GM18526 (cell line): Measurements from ENCODE around the gene SAMD4A.

Experiments
- POLR2A ChIP-seq: IDR thresholded peaks from 3 replicates; pipeline ENCODE4 v1.6.1; 2011; ENCODE audit not compliant: insufficient read length; ENCODE audit errors: extremely low read depth

SAMD4A gene

DNA sequence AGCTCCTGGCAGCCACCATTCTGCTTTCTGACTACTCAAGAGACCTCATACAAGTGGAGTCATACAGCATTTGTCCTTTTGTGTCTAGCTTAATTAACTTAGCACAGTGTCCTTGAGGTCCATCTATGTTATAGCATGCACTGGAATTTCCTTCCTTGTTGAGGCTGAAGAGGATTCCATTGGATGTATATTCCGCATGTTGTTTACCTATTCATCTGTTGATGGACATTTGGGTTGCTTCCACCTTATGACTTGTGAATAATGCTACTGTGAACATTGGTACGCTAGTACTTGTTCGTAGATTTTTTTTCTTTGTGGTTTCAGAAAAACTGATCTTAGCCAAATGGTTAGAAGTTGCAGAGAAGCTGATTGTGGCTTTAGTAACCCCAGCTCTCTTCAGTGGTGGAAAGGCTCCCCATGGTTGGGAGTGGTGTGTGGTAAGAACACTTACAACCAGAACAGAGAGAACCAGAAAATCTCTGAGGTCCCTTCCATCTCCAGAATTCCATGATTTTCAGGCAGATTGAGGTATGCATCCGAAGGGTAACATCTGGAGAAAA, 118.4 kb downstream of the SAMD4A start:
- TF ChIP-seq POLR2A, result no peak

DNA sequence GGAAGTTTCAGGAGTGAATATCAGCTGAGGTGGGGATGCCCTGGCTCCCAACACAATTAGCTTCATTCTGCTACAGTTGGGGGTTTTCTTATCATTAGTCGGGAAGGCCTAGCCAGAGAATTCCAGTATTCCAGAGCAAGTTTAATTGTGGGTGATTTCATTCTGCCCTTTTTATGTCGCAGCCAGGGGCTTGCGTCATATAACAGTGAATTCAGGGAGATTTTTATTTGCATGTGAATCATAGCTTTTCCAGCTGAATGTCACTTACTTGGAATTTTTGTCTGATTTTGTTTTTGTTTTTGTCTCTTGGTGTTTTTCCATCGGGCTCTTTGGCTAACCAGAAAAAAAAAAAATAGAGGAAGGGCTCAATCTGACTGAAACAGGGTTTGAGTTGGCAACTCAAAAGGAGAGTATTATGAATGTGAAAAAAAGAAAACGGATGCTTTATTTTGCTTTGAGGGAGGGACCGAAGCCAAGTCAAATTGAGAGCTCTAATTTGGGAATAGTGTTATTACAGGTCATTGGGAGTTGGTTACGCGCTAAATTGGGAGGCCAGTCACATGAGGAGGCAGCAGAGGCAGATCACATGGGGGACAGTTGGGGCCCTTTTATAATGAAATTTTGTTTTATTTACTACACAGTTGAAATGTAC, 119.4 kb downstream of the SAMD4A start:
- no peak for TF ChIP-seq POLR2A

DNA sequence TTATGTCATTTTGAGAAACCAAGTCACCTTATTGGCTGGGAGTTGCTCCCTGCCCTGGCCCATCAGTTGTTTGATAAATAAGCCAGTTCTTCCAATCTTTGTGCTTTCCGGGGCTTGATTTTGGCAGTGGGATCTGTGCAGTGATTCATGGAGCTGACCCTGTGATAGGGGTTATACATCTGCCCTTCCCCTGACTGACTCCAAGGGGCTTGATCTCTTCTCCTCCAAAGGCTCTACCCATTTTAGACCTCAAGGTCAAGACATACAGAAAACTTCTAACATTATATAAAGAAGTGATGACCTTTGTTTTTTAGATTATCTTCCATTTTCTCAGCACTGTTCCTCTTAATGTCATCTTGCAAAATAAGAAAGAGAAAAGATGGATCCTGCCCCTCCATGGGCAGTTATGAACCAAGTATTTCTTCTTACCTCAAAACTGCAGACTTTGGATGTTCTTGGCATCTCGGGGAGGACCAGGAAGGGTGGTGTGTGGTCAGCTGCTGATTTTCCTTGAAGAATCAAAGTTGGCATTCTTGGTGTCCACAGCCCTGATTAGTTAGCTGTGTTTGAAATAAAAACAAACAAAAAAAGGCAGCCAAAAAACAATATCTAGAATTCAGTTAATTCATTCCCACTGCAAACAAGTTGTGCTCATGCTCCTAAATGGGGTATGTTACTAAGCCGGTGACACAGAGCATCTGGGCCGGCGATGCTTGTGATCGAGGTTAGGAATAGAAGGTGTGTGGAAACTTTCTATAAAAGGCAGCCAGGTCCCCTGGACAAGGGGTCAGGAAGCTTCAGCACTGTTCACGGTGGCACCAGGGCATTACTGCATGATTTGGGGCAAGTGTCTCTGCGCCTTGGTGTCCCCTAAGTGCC, 120.2 kb downstream of the SAMD4A start:
- TF ChIP-seq POLR2A, result no peak

DNA sequence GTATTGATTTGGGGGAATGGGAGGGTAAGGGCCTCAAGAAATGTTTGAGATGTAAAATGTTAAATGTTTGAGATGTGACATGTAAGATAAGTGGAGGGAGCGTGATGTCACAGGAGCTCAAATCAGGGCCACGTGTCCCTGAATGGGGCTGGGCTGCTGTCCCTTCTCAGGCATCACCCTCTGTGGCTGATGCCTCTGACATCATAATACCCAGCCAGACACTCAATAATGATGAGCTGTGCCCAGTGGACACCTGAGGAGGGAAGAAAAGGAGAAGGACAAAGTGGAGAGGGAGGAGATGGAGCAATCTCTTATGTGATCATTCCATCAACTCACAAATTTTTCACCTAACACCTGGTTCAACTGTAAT, 120.8 kb downstream of the SAMD4A start:
- TF ChIP-seq POLR2A, result no peak

DNA sequence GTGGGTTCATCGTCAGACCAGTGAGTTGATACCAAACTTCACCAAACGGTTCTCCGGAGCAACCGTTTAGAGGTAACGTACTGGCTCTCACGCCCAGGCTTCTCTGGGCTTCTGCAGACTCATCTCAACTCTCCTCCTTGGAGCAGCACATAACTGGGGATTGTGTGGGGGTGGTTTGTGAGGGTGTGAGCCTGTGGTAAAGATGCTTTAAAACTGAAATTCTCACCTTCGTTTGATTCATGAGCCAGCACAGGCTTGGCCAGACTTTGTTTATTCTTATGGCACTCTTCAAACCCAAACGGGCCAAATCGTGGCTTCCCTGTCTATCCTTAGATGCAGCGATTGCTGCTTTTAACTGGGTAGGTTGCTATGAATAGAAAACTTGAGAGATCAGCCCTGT, 121.3 kb downstream of the SAMD4A start:
- no peak for TF ChIP-seq POLR2A

DNA sequence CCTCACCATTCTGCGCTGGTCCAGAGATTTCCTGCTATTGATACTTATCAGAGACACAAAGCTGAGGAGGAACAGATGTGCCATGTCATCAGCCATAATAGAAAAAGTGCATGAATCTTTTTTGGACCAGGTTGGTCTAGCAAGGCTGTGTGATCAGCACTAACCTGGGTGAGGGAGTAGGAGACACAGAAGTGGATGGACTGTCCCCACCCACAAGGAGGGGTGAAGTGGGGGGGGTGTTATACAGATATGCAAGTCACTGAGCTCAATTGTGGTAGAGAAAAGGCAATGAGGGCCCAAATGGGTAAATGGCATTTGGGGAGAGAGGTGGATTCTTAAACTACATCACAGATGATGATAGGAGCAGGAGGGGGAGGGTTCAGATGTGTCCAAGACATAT, 123.0 kb downstream of the SAMD4A start:
- no peak for TF ChIP-seq POLR2A

DNA sequence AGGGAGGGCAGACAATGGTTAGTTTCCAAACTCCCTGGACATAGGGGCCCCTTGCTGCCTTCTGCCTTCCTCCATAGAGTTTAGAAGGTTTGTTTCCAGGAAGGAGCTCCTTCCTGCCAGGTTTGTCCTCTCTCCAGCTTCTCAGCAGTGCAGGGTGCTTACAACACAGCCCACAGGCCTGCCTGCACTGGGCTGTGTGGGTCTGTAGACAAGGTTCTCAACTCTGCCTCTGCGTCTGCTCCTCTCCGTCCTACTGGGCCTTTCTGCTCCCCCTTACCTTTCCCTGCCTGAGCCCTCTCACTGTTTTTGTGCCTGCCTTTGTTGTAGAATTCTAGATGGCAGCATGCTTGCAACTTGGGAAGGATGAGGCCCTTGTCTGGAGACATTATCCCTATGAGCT, 124.0 kb downstream of the SAMD4A start:
- no peak for TF ChIP-seq POLR2A

DNA sequence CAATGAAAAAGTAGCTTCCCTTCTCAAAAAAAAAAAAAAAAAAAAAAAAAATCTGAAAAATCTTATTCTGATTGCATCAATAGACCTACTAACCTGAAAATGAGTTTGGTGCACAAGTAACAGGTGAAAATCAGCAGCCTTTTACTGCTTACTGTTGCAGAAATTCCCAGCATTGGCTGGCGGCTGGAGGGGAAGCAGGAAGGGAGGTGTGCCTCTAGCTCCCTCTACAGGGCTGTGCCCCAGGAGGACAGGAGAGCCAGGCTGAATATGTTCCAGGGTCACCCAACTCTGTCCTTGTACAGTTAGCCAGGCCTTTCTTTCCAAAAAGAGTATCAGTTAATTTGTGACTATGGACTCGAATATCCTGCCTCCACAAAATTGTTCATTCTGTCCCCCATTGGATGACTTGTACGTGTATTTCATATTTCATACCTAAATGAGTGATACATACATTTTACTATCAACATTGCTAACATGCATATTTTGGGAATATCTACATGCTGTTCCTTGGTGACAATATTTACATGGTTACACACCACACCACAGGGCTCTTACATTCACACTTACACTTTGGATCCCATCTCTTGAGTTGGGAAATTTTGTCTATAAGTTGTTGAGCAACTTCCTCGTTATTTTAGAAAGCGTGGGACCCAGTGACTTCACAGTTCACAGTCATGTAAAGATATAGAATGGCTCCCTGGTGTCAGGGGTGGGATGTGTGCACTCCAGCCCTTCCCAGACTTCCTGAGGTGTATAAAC, 124.8 kb downstream of the SAMD4A start:
- no peak for TF ChIP-seq POLR2A

DNA sequence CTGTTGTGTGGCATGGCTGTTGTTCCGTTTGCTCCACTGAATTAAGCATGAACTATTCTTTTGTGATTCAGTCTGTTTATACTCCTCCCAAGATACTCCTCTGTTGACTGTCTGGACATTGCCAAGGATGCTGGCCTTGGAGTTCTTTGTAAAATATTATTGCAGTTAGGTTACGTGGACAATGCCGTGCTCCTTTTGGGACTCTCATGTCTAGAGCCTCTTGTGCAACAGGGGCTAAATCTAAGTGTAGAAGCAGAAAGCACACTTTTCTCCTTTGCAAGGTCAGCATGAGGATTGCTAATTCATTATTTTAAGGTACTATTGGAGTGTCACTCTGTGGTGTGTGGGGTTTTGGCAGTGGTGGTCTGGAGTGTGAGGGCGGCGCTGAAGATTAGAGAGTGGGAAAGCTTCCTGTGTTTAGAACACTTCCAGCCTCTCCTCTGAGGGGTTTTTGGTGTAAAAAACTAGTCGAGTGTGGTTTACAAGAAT, 125.4 kb downstream of the SAMD4A start:
- TF ChIP-seq POLR2A, result no peak

DNA sequence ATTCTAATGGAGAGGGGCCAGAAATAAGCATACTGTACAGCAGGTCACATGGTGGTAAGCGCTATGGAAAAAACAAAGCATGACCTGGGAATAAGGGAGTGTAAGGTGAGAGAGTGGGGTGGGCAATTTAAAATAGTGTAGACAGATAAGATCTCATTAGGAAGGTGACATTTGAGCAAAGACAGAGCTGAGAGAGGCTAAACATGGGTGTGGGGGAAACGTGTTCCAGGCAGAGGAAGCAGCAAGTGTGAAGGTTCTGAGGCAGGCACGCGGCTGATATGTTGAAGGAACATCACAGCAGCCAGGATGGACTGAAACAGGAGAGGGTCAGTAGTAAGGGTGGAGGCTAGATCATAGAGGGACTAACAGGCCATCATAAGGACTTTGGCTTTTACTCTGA, 126.8 kb downstream of the SAMD4A start:
- TF ChIP-seq POLR2A, result no peak

DNA sequence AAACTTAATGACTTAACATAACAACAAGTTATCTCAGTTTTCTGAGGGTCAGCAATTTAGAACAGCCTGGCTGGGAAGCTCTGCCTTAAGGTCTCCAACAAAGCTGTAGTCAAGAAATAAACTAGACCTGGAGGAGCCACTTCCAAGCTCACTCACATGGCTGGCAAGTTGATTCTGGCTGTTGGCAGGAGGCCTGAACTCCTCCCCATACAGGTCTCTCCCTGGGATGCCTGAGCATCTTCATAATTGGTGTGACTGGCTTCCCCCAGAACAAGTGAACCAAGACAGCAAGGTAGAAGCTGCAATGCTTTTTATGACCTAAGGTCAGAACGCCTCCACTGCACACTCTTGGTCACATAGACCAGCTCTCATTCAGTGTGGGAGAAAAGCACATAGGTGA, 128.3 kb downstream of the SAMD4A start:
- no peak for TF ChIP-seq POLR2A

DNA sequence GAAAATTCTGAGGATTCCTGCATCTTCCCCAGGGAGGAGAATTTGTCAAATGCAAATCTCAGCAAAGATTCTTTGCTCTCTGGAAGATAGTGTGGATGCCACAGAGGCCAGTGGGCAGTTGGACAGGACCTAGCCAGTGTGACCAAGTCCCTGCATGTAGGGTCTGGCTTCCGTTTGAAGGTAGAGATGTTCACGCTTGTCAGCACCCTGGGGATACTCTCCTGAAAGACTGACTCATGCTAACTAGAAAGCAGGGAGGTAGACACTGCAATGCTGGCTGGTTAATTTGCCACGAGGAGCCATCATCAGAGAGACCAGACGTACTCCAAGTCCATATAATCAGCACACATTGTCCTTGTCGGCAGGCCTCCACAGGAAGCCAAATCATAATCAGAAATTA, 130.1 kb downstream of the SAMD4A start:
- no peak for TF ChIP-seq POLR2A

DNA sequence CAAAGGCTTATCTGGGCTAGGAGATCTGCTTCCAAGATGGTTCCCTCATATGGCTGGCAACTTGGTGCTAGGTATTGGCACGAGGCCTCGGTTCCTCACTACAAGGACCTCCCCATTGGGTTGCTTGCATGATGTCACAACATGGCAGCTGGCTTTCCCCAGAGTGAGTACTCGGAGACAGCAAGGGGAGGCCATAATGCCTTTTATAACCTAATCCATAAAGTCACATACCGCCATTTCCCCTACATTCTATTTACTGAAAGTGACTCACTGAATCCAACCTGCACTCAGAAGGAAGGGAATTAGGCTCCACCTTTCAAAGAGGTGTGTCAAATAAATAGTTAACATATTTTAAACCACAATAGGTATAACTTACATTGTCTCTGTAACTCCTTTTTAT, 130.9 kb downstream of the SAMD4A start:
- no peak for TF ChIP-seq POLR2A

DNA sequence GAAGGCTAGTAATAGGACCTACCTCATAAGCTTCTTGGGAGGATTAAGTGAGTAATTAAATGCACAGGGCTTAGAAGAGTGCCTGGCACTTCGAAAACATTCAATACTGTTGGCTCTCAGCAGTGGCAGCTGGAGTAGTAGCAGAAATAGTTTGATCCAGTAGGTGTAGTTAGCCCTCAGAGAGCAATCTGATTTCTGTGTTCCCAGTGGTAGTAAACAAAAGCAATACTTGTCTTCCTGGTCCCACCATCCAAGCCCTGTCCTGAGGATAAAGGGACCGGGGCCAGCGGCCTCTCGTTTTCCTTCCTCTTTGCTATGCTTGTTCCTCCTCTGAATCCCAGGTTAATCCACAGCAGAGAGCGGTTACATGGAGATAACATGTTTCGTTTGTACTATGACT, 131.6 kb downstream of the SAMD4A start:
- no peak for TF ChIP-seq POLR2A

DNA sequence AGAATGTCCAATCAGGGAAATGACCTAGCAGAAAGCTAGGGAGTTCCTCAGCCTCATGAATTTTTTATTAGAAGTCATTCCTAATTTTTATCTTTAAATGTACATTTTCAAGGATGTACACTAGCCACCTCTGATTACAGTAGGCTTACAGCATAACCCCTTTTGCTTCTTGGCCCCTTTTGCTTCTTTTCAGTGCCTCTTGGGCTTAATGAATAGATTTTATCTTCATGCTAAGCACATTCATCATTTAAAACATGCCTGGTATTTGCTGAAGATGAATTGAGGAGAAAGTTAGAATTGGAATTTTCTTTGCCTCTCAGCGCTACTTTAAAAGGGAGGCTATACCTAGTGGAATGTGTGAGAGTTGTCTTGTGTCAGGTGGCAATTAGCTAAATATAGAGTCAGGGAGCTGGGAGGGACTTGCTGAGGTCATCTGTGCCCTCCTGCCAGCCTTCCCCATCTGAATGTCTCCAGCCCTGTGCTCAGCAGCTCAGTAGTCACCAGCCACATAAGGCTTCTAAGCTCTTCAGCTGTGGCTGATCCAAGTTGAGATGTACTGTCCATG, 132.1 kb downstream of the SAMD4A start:
- TF ChIP-seq POLR2A, result no peak
